ENCODE data around the gene ASB1. TPM values are rescaled to one million over a fixed set of nuclear protein-coding genes. Genes with fewer than 3 reads are reported as not detected.

The ASB1 gene
- total RNA-seq, 2 donors from 2014 or later = 6.6 to 9.9 TPM

DNA sequence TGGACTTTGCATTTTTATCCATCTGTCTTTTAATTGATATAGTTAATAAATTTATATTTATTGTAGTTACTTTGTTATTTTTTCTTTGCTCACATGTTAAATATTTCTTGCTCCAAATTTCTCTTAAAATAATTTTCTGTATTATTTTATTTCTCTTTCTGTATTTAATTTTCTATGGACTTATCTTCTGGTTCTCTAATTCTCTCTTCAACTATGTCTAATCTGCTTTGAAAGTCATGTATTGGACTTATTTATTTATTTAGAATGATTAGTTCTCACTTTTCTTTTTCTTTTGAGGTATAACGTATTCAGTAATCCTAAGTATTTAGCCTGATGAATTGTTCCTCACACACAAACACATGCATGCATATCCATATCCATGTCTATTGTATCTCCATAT is 53.1 kb downstream of the ASB1 start:
- intact Hi-C loops (cut with DNase I) = no loop called here
- no peak overlapping the region for H3K4me3 ChIP-seq
- TF ChIP-seq, protein P1, sequence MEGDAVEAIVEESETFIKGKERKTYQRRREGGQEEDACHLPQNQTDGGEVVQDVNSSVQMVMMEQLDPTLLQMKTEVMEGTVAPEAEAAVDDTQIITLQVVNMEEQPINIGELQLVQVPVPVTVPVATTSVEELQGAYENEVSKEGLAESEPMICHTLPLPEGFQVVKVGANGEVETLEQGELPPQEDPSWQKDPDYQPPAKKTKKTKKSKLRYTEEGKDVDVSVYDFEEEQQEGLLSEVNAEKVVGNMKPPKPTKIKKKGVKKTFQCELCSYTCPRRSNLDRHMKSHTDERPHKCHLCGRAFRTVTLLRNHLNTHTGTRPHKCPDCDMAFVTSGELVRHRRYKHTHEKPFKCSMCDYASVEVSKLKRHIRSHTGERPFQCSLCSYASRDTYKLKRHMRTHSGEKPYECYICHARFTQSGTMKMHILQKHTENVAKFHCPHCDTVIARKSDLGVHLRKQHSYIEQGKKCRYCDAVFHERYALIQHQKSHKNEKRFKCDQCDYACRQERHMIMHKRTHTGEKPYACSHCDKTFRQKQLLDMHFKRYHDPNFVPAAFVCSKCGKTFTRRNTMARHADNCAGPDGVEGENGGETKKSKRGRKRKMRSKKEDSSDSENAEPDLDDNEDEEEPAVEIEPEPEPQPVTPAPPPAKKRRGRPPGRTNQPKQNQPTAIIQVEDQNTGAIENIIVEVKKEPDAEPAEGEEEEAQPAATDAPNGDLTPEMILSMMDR (IDR thresholded peaks at IDR 0.05) = no peak
- TF ChIP-seq POLR2A (IDR thresholded peaks at IDR 0.05) = no peak
- H3K9me3 ChIP-seq = no peaks in the 10 kb centered on the region
- no peaks in the 10 kb centered on the region for H3K36me3 ChIP-seq (replicated peaks in 1 of 2; ENCODE audit: insufficient read depth in 1 of 2, low read depth in 2 of 2)
- DNase-seq = no peak
- H3K27me3 ChIP-seq = no peaks in the 10 kb centered on the region
- no peak for ATAC-seq
- WGBS, 2 donors = 81 to 89% methylated on average over 1 of the region's 1 CpG
- H3K27ac ChIP-seq = no peak overlapping the region
- H3K4me1 ChIP-seq = peaks cover 4% of the 10 kb centered on the region

DNA sequence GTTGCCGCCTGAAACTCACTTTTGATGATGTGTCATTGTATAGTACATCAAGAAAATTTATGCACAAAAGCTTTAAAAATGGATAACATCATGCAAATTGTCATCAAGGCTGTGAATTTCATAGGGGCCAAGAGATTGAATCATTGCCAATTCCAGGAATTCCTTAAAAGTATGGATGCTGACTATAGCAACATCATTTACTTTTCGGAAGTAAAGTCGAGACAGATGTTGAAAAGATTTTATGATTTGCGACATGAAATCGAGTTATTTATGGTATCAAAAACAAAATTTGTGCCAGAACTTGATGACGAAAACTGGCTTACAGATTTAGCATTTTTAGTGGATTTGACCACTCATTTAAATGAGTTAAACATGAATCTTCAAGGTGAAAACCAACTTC is 56.3 kb downstream of the ASB1 start:
- Histone ChIP-seq H3K27me3 (no peaks in the 10 kb centered on the region), H3K4me3 (no peak overlapping the region), H3K9me3 (no peaks in the 10 kb centered on the region), H3K36me3 (replicated peaks in 1 of 2; ENCODE audit: insufficient read depth in 1 of 2, low read depth in 2 of 2) (no peaks in the 10 kb centered on the region), H3K4me1 (no peaks in the 10 kb centered on the region), H3K27ac (no peak overlapping the region)
- WGBS, 2 donors = 89 to 92% methylated on average over 6 of the region's 6 CpGs
- no peak for ATAC-seq
- no peak for DNase-seq
- intact Hi-C loops (cut with DNase I) = no loop called here
- TF ChIP-seq POLR2A (IDR thresholded peaks at IDR 0.05) = no peak
- TF ChIP-seq, protein P1 (IDR thresholded peaks at IDR 0.05) = no peak

DNA sequence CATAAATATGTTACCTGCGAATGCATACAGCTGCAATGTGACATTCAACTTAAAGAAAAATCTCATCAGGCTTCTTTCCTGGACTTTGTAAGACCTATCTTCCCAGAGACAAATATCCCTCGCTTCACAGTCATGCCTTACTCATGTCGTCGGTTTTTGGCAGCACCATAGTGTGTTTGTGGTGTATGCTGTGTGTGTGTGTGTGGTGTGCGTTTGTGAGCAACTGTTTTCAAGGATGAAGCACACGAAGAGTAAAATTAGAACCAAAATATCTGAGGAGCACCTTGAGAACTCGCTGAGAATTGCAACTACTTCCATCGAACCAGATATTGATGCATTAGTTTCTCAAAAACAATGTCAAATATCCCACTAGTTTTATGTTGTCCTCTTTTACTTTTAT is 56.9 kb downstream of the ASB1 start:
- no peak for DNase-seq
- H3K36me3 ChIP-seq (replicated peaks in 1 of 2; ENCODE audit: insufficient read depth in 1 of 2, low read depth in 2 of 2) = no peaks in the 10 kb centered on the region
- 65 to 87% methylated on average over 8 of the region's 8 CpGs for WGBS, 2 donors
- no peak for ATAC-seq
- H3K27me3 ChIP-seq = no peaks in the 10 kb centered on the region
- H3K27ac ChIP-seq = no peak overlapping the region
- no peak overlapping the region for H3K4me3 ChIP-seq
- H3K4me1 ChIP-seq = no peaks in the 10 kb centered on the region
- TF ChIP-seq POLR2A (IDR thresholded peaks at IDR 0.05) = no peak
- TF ChIP-seq, protein P1 (IDR thresholded peaks at IDR 0.05) = no peak
- intact Hi-C loops (cut with DNase I) = no loop called here
- no peaks in the 10 kb centered on the region for H3K9me3 ChIP-seq

DNA sequence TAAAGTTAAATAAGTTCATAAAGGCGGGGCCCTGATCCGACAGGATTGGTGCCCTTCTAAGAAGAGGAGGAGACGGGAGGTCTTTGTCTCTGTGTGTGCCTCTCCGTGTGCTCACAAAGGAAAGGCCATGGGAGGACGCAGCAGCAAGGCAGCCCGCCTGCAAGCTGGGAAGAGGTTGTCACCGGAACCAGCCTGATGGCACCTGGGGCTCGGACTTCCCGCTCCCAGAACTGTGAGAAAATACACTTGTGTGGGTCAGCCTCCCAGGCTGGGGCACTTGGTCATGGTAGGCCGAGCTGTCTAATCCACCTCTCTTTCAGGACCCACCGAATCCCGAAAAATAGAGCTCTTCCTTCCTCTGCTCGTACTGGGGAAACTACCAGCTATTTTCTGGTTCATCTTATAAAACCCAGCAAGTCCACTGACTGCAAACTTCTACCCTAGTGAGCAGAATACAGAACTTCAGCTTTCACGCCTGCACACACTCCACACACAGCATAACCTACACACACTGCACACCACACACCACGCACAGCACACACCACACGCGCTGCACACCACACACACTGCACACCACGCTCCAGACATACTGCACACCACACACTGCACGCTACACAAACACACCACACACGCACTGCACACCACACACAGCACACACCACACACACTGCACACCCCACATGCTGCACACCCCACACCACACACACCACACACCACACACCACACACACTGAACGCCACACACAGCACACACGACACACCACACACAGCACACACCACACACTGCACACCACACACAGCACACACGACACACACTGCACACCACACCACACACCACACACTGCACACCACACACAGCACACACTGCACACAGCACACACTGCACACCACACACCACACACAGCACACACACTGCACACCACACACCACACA is 58.1 kb downstream of the ASB1 start:
- DNase-seq = no peak
- Histone ChIP-seq H3K9me3 (no peaks in the 10 kb centered on the region), H3K36me3 (replicated peaks in 1 of 2; ENCODE audit: insufficient read depth in 1 of 2, low read depth in 2 of 2) (no peaks in the 10 kb centered on the region), H3K27ac (no peak overlapping the region), H3K4me1 (no peaks in the 10 kb centered on the region), H3K4me3 (no peak overlapping the region), H3K27me3 (no peaks in the 10 kb centered on the region)
- intact Hi-C loops (cut with DNase I) = no loop called here
- no peak for TF ChIP-seq POLR2A (IDR thresholded peaks at IDR 0.05)
- TF ChIP-seq, protein P1 (IDR thresholded peaks at IDR 0.05) = no peak
- WGBS, 2 donors = 94 to 96% methylated on average over 23 of the region's 23 CpGs
- ATAC-seq = no peak

Measured in body of pancreas (tissue), 4 donors.